Right atrium auricular region (tissue), 2 donors: Measurements from ENCODE around the gene IFT122. TPM values are rescaled to one million over a fixed set of nuclear protein-coding genes. Genes with fewer than 3 reads are reported as not detected.
A peak's percentile ranks its signal among the peaks of the same experiment; 100 is the strongest.

Source experiments
- DNase-seq: peaks from one replicate; pipeline ENCODE4 v3.0.0-alpha.2; 2019; ENCODE audit warnings: low spot score
- H3K27ac ChIP-seq, 2 donors: fragments of 200-600 bp; sonication (generic); 1 replicate in 1 of 2; 2 replicates in 1 of 2; pipeline ENCODE4 v1.5.1; 2016 to 2019
- H3K27me3 ChIP-seq, 2 donors: fragments of 200-600 bp; sonication (generic); one replicate each; pipeline versions ENCODE4 v1.5.1 to v1.6.0; 2017 to 2019
- H3K36me3 ChIP-seq: fragments of 200-600 bp; sonication (generic); one replicate; pipeline ENCODE4 v1.5.1; 2016
- H3K4me1 ChIP-seq, 2 donors: fragments of 200-600 bp; sonication (generic); one replicate each; pipeline versions ENCODE4 v1.5.1 to v1.6.0; 2017 to 2019
- H3K4me3 ChIP-seq, 2 donors: fragments of 200-600 bp; sonication (generic); 1 replicate in 1 of 2; 2 replicates in 1 of 2; pipeline ENCODE4 v1.5.1; 2017 to 2019; ENCODE audit warnings: mild to moderate bottlenecking in 1 of 2, moderate library complexity in 1 of 2
- H3K9me3 ChIP-seq, 2 donors: fragments of 200-600 bp; sonication (generic); one replicate each; pipeline ENCODE4 v1.5.1; 2019
- CTCF ChIP-seq, 2 donors: fragments of 200-600 bp; sonication (generic); IDR thresholded peaks; one replicate each; pipeline ENCODE4 v1.5.1; 2019; ENCODE audit warnings: antibody characterized with exemption in 2 of 2
- total RNA-seq, 2 donors: library from RNA; depleted of rRNA; stranded (reverse); fragments of >200 nt; gene quantifications; one replicate each; pipeline ENCODE4 v1.1.0, GENCODE V29; 2016

Gene IFT122
- total RNA-seq, 2 donors from 2014 or later: 18.5 to 36.9 TPM

- Histone ChIP-seq H3K4me3 (no peak overlapping the region), H3K9me3 (no peaks in the 10 kb centered on the region), H3K36me3 (no peaks in the 10 kb centered on the region), H3K27me3 (no peaks in the 10 kb centered on the region), H3K27ac (peak overlapping the region in 1 of 2 donors; percentile 28), H3K4me1 (peaks cover 0 to 28% of the 10 kb centered on the region in 2 donors)
- no peak for DNase-seq
- TF ChIP-seq CTCF (IDR thresholded peaks at IDR 0.05): no peak
These were observed 21.7 kb upstream of the IFT122 start for GRCh38 chr3:129418041-129418973.

GRCh38 chr3:129419476-129419875 lies 20.5 kb upstream of the IFT122 start:
- H3K9me3 ChIP-seq: no peaks in the 10 kb centered on the region
- no peak for DNase-seq
- no peaks in the 10 kb centered on the region for H3K27me3 ChIP-seq
- no peaks in the 10 kb centered on the region for H3K36me3 ChIP-seq
- H3K27ac ChIP-seq: no peak overlapping the region
- no peak for TF ChIP-seq CTCF (IDR thresholded peaks at IDR 0.05)
- H3K4me3 ChIP-seq: no peak overlapping the region
- peaks cover 0 to 16% of the 10 kb centered on the region in 2 donors for H3K4me1 ChIP-seq

- TF ChIP-seq CTCF (IDR thresholded peaks at IDR 0.05): no peak
These were observed 18.7 kb upstream of the IFT122 start for GRCh38 chr3:129421236-129421883.

DNA sequence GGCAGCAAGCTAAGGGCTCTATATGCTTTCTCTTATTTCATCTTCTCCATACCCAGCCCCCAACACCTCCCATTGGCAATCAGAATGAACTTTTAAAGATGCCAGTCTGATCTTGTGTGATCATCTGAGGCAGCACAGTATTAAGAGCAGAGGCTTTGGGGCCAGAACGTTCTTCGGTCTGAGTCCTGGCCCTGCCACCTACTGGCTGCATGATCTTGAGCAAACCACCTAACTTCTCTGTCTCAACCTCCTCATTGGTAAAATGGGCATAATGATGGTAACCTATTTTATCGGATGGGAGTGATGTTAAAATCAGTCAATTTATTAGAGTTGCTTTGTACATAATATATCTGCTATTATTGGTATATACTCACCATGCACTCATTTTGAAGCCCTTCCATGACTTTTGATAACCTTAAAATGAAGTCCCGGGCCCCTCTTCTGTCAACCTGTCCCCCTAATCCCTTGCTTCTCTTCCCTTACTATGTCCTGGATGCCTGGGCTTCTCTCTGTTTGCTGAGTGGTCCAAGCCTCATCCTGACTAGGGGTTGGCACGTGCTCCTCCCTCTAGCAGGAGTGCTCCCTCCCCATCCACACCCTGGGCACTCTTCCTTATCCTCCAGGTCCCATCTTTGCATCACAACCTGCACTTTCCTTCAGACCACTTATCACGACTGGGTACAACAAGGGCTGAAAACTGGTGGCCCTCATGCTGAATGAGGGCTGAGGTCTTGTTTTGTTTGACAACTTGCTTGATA lies 17.9 kb upstream of the IFT122 start:
- no peak for DNase-seq
- Histone ChIP-seq H3K27ac (no peak overlapping the region), H3K4me3 (no peak overlapping the region), H3K4me1 (peaks cover 0 to 10% of the 10 kb centered on the region in 2 donors), H3K27me3 (no peaks in the 10 kb centered on the region), H3K9me3 (no peaks in the 10 kb centered on the region), H3K36me3 (no peaks in the 10 kb centered on the region)
- TF ChIP-seq CTCF (IDR thresholded peaks at IDR 0.05): peak in 1 of 2 donors; percentile 28

More at GRCh38 chr3:129421236-129421883, 18.7 kb upstream of the IFT122 start:
- Histone ChIP-seq H3K27me3 (no peaks in the 10 kb centered on the region), H3K4me1 (peaks cover 0 to 10% of the 10 kb centered on the region in 2 donors), H3K36me3 (no peaks in the 10 kb centered on the region), H3K4me3 (no peak overlapping the region), H3K9me3 (no peaks in the 10 kb centered on the region), H3K27ac (no peak overlapping the region)
- DNase-seq: no peak

DNA sequence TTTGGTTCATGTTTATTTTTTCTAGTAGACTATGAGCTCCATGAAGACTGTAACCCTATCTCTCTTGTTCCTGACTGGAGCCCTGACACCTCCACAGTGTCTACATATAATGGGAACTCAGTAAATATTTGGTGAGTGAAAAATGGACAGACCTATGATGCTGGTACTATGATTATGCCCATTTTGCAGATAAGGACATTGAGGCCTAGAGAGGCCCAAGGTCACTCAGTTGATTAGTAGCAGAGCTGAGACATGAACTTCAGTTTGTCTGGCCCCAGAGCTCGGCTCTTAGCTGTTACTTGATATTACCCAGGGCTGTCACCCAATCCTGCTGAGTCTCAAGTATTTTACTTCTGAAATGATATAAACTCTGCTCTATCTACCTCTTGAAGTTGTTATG lies 17.1 kb upstream of the IFT122 start:
- Histone ChIP-seq H3K27me3 (no peaks in the 10 kb centered on the region), H3K4me3 (no peak overlapping the region), H3K27ac (no peak overlapping the region), H3K4me1 (peaks cover 0 to 6% of the 10 kb centered on the region in 2 donors), H3K36me3 (no peaks in the 10 kb centered on the region), H3K9me3 (no peaks in the 10 kb centered on the region)
- no peak for DNase-seq
- no peak for TF ChIP-seq CTCF (IDR thresholded peaks at IDR 0.05)
